Heart left ventricle (tissue), 16 donors: Measurements from ENCODE around the gene CWC22. TPM values are rescaled to one million over a fixed set of nuclear protein-coding genes. Genes with fewer than 3 reads are reported as not detected.

ENCODE experiments used
- ATAC-seq, 4 donors: fragments of 200-7000 bp; cut with Tn5 transposase; one replicate each; pipeline ENCODE4 v1.9.1; 2020 to 2022; ENCODE audit warnings: moderate library complexity in 4 of 4, mild to moderate bottlenecking in 3 of 4, moderate number of reproducible peaks in 1 of 4
- DNase-seq, 5 donors: peaks; one replicate each; pipeline ENCODE4 v3.0.0-alpha.2; 2020
- H3K27ac ChIP-seq, 12 donors: fragments of 200-600 bp; sonication (generic) in 4 of 12; one replicate each; pipeline versions ENCODE4 v1.5.0 to v1.8.0; 2016 to 2022; ENCODE audit warnings: mild to moderate bottlenecking in 2 of 12
- H3K27me3 ChIP-seq, 9 donors: fragments of 200-600 bp; sonication (generic) in 2 of 9; one replicate each; pipeline versions ENCODE4 v1.5.1 to v1.8.0; 2016 to 2022; ENCODE audit warnings: mild to moderate bottlenecking in 3 of 9
- H3K36me3 ChIP-seq, 9 donors: fragments of 200-600 bp; sonication (generic) in 2 of 9; one replicate each; pipeline versions ENCODE4 v1.5.0 to v1.8.0; 2018 to 2022; ENCODE audit warnings: mild to moderate bottlenecking in 2 of 9
- H3K4me1 ChIP-seq, 12 donors: fragments of 200-600 bp; sonication (generic) in 4 of 12; one replicate each; pipeline versions ENCODE4 v1.5.0 to v1.8.0; 2016 to 2022; ENCODE audit warnings: mild to moderate bottlenecking in 3 of 12
- H3K4me3 ChIP-seq, 12 donors: fragments of 200-600 bp; sonication (generic) in 4 of 12; one replicate each; pipeline versions ENCODE4 v1.5.0 to v1.8.0; 2017 to 2022; ENCODE audit warnings: mild to moderate bottlenecking in 9 of 12, moderate library complexity in 4 of 12
- H3K9me3 ChIP-seq, 12 donors: fragments of 200-600 bp; sonication (generic) in 4 of 12; one replicate each; pipeline versions ENCODE4 v1.5.0 to v1.8.0; 2016 to 2022; ENCODE audit warnings: mild to moderate bottlenecking in 1 of 12
- POLR2A ChIP-seq, 2 donors: fragments of 450-650 bp; IDR thresholded peaks; one replicate each; pipeline ENCODE4 v1.6.1; 2017; ENCODE audit warnings: antibody characterized with exemption in 2 of 2, mild to moderate bottlenecking in 2 of 2, moderate library complexity in 2 of 2
- WGBS, 4 donors: extraction: QIAGEN DNeasy Blood & Tissue Kit in 2 of 4; methylation state at CpG; one replicate each; pipeline versions ENCODE4 v1.1.5 to v1.1.7; 2013 to 2018; 5-methylcytosine and 5-hydroxymethylcytosine counted together
- intact Hi-C, 10 donors: fragments of 100-400 bp; cut with DNase I; formaldehyde crosslinking; loops; one replicate each; pipeline versions ENCODE4 v1.11.1 to v1.14.2; 2022
- polyA plus RNA-seq, 2 donors: library from polyadenylated mRNA; stranded (reverse); fragments of 200-250 nt; gene quantifications; one replicate each; pipeline ENCODE4 v1.2.3, GENCODE V29; 2013
- total RNA-seq, 9 donors: library from RNA; depleted of rRNA in 2 of 9; stranded (reverse); fragments of >200 nt in 2 of 9; fragmentation: NEBNext Ultra II Directional in 3 of 9; extraction: Animal tissue kit (Norgen Biotek cat#: 25700) in 3 of 9; gene quantifications; one replicate each; pipeline versions ENCODE4 v1.1.0 to v1.2.4, GENCODE V29; 2016 to 2023
- TF ChIP-seq, protein P1 (sequence below), 12 donors: fragments of 200-600 bp; sonication (generic) in 4 of 12; IDR thresholded peaks; one replicate each; pipeline versions ENCODE4 v1.5.0 to v1.8.0; 2018 to 2022; ENCODE audit warnings: antibody characterized with exemption in 12 of 12, mild to moderate bottlenecking in 5 of 12
- donor health status: ischemic (EF 13 %, LVEDD 7.1; RV severe dilation, severe dysfunction).
- donor health status: healthy with polysubstance abuse.
- donor health status: DM: no; HTN: yes; CAD: no.
- donor health status: DM: no; HTN: no; CAD: no.
- donor health status: ischemic (EF 25% LVEDD 6.9; RV normal size, moderate dysfunction).
- donor health status: ischemic (EF 25% LVEDD 5.7; RV mildly dilated, moderate dysfunction).
- donor health status: healthy.
- donor health status: DM: yes; HTN: yes; CAD: no.
- donor health status: ischemic (EF 35%, LVEDD 5.7; RV mildly dilated, moderate dysfunction).
- donor health status: nonischemic (EF 11% LVEDD 7.7; RV severe dilation, severe dysfunction).
- donor health status: DM: yes; HTN: yes; CAD: no.
- donor health status: PGD.
- donor health status: ischemic (EF 29% LVEDD 5.4; RV normal size, mild dysfunction).
- donor health status: nonischemic (EF 23%, LVEDD 6.1; RV moderate dilation, normal function).

CWC22 gene
- total and polyA plus RNA-seq, 11 donors = 6.4 to 17.7 (median 11.1) TPM

- peaks cover 0 to 100% (median 81%) of the 10 kb centered on the region in 9 donors for H3K36me3 ChIP-seq
- no peak for ATAC-seq
- 94 to 97% (median 95%) methylated on average over 4 of the region's 4 CpGs for WGBS, 4 donors
- no peak overlapping the region for H3K27ac ChIP-seq
- no peak overlapping the region for H3K4me3 ChIP-seq
- TF ChIP-seq, protein P1, sequence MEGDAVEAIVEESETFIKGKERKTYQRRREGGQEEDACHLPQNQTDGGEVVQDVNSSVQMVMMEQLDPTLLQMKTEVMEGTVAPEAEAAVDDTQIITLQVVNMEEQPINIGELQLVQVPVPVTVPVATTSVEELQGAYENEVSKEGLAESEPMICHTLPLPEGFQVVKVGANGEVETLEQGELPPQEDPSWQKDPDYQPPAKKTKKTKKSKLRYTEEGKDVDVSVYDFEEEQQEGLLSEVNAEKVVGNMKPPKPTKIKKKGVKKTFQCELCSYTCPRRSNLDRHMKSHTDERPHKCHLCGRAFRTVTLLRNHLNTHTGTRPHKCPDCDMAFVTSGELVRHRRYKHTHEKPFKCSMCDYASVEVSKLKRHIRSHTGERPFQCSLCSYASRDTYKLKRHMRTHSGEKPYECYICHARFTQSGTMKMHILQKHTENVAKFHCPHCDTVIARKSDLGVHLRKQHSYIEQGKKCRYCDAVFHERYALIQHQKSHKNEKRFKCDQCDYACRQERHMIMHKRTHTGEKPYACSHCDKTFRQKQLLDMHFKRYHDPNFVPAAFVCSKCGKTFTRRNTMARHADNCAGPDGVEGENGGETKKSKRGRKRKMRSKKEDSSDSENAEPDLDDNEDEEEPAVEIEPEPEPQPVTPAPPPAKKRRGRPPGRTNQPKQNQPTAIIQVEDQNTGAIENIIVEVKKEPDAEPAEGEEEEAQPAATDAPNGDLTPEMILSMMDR (IDR thresholded peaks at IDR 0.05) = no peak
- no peak for TF ChIP-seq POLR2A (IDR thresholded peaks at IDR 0.05)
- H3K9me3 ChIP-seq = no peaks in the 10 kb centered on the region
- H3K27me3 ChIP-seq = no peaks in the 10 kb centered on the region
- H3K4me1 ChIP-seq = no peaks in the 10 kb centered on the region
- DNase-seq = no peak
- intact Hi-C loops = no loop called here
Observed at GRCh38 chr2:179954026-179954425, 53.1 kb downstream of the CWC22 start.

- 92 to 97% (median 93%) methylated on average over 1 of the region's 1 CpG for WGBS, 4 donors
- peaks cover 0 to 100% (median 81%) of the 10 kb centered on the region in 9 donors for H3K36me3 ChIP-seq
- DNase-seq = no peak
Observed at GRCh38 chr2:179953359-179953758, 53.7 kb downstream of the CWC22 start.

DNA sequence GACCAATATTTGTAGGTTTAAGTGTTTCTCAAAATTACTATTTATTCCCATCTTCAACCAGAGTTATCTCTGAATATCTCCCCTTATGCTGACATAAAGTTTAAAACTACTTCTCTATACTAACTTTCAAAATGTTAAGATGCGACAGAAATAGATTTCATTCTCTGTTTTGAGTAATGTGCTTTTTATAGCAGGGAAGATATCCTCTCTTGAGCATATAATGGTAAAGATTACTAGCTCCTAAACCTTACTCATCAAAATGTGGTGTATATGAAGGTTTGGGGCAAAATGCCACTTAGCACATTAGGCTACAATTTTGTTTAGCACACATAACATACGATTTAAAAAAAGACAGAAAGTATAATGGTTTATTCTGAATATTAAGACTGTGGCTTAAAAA, 54.4 kb downstream of the CWC22 start:
- DNase-seq (no peak), ATAC-seq (no peak)
- H3K9me3 ChIP-seq = no peaks in the 10 kb centered on the region
- H3K27me3 ChIP-seq = no peaks in the 10 kb centered on the region
- no peak overlapping the region for H3K27ac ChIP-seq
- TF ChIP-seq POLR2A (IDR thresholded peaks at IDR 0.05) = no peak
- TF ChIP-seq, protein P1 (IDR thresholded peaks at IDR 0.05) = no peak
- WGBS, 4 donors = 59 to 69% (median 64%) methylated on average over 2 of the region's 2 CpGs
- no peaks in the 10 kb centered on the region for H3K4me1 ChIP-seq
- intact Hi-C loops = no loop called here
- H3K4me3 ChIP-seq = no peak overlapping the region
- H3K36me3 ChIP-seq = peaks cover 0 to 100% (median 77%) of the 10 kb centered on the region in 9 donors

More at GRCh38 chr2:179953359-179953758, 53.7 kb downstream of the CWC22 start:
- Histone ChIP-seq H3K4me3 (no peak overlapping the region), H3K27ac (no peak overlapping the region), H3K9me3 (no peaks in the 10 kb centered on the region), H3K4me1 (no peaks in the 10 kb centered on the region), H3K27me3 (no peaks in the 10 kb centered on the region)
- no peak for TF ChIP-seq POLR2A (IDR thresholded peaks at IDR 0.05)
- TF ChIP-seq, protein P1 (IDR thresholded peaks at IDR 0.05) = no peak
- intact Hi-C loops = no loop called here
- no peak for ATAC-seq

DNA sequence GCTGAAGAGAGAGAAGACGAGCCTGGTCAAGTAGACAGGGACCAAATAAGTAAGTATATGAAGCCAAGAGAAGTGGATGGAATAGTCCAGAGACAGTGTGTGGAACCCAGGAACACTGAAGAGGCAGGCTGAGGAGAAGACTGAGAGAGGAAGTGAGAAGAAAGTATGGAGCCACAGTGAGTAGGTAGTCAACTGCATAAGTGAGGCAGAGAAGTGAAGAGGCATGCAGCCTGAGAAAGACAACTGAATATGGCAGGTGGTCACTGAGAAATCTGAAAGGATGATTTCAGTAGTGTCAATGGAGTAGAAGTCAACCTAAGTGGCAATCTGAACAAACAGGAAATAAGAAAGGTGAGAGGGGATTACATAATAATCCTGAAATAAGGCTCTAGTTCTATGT, 55.4 kb downstream of the CWC22 start:
- ATAC-seq (no peak), DNase-seq (no peak)
- H3K4me3 ChIP-seq = no peak overlapping the region
- intact Hi-C loops = no loop called here
- peaks cover 0 to 99% (median 77%) of the 10 kb centered on the region in 9 donors for H3K36me3 ChIP-seq
- no peak overlapping the region for H3K27ac ChIP-seq
- H3K4me1 ChIP-seq = no peaks in the 10 kb centered on the region
- TF ChIP-seq, protein P1 (IDR thresholded peaks at IDR 0.05) = no peak
- TF ChIP-seq POLR2A (IDR thresholded peaks at IDR 0.05) = no peak
- no peaks in the 10 kb centered on the region for H3K9me3 ChIP-seq
- WGBS, 4 donors = 96 to 99% (median 97%) methylated on average over 1 of the region's 1 CpG
- H3K27me3 ChIP-seq = no peaks in the 10 kb centered on the region
